ENCODE results near the gene TMEM132E.

TMEM132E gene

DNA sequence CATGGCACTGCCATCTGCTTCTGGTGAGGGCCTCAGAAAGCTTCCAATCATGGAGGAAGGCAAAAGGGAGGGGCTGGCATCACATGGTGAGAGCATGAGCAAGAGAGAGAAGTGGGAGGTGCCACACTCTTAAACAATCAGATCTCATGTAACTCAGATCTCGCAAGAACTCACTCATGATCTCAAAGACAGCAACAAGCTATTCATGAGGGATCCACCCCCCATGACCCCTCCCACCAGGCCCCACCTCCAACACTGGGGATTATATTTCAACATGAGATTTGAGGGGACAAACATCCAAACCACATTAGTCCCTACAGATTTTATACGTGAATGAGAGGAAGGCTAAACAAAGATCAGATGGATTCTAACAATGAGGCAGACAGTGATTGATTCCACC is 8.9 kb upstream of the TMEM132E start:
- no peak for DNase-seq

GRCh38 chr17:34571428-34572130 is 7.8 kb upstream of the TMEM132E start:
- DNase-seq = no peak

DNA sequence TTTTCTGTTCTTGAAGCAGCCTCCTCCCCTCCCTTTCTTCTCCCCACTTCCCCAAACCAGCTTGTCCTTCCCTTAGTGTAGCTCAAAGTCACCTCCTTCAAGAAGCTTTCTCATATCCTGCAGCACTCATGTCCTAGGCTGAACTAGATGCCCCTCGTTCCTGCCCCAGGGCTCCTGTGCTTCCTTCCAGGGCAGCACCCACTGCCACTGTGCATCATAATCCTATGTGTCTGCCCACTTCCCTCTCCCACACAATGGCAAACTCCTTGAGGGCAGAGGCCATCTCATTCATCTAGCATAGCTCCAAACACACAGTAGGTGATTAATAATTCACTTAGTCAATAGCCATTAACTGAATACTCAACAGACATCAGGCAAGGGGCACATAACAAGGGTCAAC is 6.9 kb upstream of the TMEM132E start:
- DNase-seq = no peak

GRCh38 chr17:34575182-34575581 is 4.2 kb upstream of the TMEM132E start:
- no peak for DNase-seq

- no peak for DNase-seq
Measured at GRCh38 chr17:34578016-34578415, 1.4 kb upstream of the TMEM132E start.

GRCh38 chr17:34578656-34579016 is 746 bp upstream of the TMEM132E start:
- DNase-seq = no peak

- peak; percentile 16 for DNase-seq
Measured at GRCh38 chr17:34579979-34580684, 750 bp downstream of the TMEM132E start.

- DNase-seq = peak; percentile 21
Measured at GRCh38 chr17:34580685-34581445, 1.5 kb downstream of the TMEM132E start.

DNA sequence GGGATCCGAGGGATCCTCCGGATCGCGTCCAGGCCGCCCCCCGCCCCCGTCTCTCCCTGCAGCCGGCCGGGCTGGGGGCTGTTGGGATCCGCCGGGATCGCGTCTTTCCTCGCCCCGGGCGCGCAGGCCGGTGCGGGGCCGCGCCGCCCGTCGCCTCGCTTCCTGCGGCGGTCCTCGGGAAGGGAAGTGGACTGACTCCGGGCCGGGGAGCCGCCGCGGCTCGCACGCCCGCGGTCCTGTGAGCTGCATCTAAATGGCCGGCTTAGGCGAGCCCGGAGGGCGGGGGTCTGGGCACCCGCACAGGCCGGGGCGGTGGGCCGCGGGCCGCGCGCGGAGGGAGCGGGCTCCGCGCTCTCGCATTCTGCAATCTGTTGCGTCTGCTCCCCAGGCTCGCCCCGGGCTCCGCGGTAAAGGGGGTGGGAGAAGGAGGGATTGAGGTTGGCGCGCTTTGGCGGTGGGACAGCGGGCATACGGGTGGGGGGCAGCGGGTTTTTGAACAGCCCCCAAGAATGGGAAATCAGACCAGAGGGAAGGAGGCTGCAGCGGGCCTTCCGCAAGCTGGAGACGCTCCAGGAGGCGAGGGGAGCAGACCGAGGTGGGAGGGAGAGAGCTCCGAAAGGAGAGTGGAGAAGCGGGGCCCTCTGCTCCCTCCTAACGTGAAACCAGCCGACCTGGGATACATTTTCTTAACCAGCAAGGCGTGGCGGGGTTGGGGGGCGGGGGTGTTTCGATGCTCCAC is 2.2 kb downstream of the TMEM132E start:
- no peak for DNase-seq

DNA sequence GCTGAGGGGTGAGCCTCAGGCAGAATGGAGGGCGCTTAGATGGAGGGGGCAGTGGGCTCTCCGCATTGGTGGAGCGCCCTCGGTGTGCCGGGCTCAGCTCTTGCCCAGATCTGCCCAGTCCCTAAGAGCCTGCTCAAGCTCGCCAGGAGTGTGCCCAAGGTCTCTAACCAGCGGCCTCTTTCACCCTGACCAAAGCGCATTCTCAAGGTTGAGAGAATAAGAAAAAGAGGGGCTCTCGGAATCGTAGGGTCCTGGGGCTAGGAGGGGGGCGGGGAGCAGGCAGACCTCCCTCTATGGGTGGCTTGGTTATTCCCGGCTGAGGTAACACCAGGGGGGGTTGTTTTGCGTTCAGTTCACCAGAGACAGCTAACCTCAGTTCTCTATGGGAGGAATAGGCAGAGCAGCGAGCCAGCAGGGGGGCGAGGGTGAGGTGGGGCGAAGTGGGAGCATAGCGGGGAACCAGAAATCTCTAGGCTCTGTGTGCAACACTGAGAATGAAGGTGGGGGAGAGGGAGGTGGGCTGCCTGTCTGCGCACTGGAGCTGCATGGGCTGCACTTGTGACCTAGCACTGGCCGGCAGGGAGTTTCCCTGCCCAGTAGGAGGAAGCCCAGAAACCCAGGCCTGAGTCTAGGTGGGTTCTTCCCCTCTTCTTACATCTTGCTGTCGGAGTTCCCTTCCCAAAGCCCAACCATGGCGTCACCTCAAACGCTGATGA is 3.0 kb downstream of the TMEM132E start:
- DNase-seq = no peak

- no peak for DNase-seq
Measured at GRCh38 chr17:34582901-34583245, 3.5 kb downstream of the TMEM132E start.

GRCh38 chr17:34584805-34585416 is 5.5 kb downstream of the TMEM132E start:
- no peak for DNase-seq

GRCh38 chr17:34586346-34586846 is 7.0 kb downstream of the TMEM132E start:
- no peak for DNase-seq

DNA sequence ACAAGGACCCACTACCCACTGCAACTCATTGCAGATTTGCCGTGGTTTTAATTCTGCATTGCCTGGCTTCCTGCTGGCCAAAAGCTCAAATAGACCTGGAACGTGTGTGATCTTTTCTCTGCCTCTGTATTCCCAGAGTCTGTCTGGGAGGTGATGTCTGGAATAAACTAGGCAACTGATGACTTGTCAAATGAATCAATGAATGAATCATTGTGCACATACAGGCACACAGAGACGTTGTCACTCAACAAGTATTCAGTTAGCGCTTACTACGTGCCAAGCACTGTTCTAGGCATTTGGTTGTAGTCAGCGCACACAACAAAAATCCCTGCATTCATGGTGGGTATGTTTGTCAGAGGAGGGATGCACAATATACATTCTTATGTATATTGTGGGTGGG is 8.9 kb downstream of the TMEM132E start:
- DNase-seq = no peak

- DNase-seq = no peak
Measured at GRCh38 chr17:34589120-34589965, 10.0 kb downstream of the TMEM132E start.

DNA sequence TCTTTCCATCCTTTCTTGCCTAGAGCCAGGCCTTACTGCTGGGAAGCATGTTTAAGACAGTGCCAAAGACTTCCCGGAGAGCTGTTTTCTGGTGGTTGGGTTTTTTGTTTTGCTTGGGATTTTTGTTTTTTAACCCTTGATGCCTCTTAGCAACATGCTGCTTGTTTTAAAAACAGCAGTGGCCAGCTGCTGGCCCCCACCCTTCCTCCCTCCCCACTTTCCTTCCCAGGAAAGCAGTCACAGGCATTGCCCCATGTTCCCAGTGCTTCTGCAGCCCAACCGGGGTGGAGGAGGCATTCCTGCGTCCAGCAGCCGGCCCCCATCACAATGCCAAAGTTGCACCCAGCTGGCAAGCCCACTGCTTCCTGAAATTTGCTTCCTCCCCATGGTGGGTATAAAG is 12.6 kb downstream of the TMEM132E start:
- no peak for DNase-seq

GRCh38 chr17:34596920-34597319 is 17.5 kb downstream of the TMEM132E start:
- no peak for DNase-seq

GRCh38 chr17:34598161-34598776 is 18.9 kb downstream of the TMEM132E start:
- no peak for DNase-seq

GRCh38 chr17:34601416-34601815 is 22.0 kb downstream of the TMEM132E start:
- DNase-seq = no peak

DNA sequence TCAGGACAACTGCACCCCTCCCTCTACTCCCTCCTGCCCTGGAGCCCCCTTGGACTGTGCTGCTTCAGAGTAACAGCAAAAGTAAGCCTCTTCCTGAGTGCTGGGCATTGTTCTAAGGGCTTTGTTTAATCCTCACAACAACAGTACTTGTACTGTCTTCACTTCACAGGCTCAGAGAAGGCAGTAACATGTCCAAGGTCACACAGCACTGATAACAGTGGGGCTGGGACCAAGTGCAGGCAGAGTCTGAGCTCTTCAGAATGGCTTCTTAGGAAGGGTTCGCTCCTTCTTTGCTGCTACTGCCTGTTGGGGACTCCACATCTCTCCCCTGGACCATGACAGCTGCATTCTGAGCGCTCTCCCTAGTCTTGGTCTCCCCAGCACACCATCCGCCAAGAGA is 24.6 kb downstream of the TMEM132E start:
- no peak for DNase-seq

DNA sequence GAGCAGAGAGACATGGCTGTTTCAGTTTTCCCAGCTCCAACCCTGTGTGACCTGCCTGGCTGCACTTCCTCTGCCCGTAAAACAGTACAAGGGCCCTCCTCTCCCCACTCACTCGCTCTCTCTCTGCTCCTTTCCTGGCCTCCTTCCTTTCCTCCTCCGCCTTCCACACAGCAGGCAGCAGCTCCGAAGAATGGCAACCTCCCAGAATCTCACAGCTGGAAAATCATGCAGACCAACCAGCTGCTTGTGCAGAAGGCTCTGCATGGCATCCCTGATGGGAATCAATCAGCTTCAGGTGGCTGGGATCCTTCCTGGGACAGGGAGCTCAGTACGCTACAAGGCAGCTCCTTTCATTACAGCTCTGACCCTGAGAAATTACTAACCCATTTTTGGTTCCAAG is 27.4 kb downstream of the TMEM132E start:
- DNase-seq = no peak
